HEK293 (cell line): ENCODE results near the gene INPP4B.

Experiments used
- CTCF ChIP-seq: fragments of 450-650 bp; formaldehyde crosslinking; IDR thresholded peaks from 2 replicates; pipeline ENCODE4 v1.5.1; 2016; ENCODE audit warnings: missing biosample characterization, missing genetic modification characterization
- EGR2 ChIP-seq: fragments of 450-650 bp; formaldehyde crosslinking; IDR thresholded peaks from 2 replicates; pipeline ENCODE4 v1.5.1; 2016; ENCODE audit warnings: low read depth, missing biosample characterization, missing genetic modification characterization
- KLF10 ChIP-seq: fragments of 450-650 bp; IDR thresholded peaks from 2 replicates; pipeline ENCODE4 v1.5.1; 2018; ENCODE audit warnings: missing biosample characterization, mild to moderate bottlenecking, missing genetic modification characterization
- KLF16 ChIP-seq: fragments of 450-650 bp; formaldehyde crosslinking; IDR thresholded peaks from 2 replicates; pipeline ENCODE4 v1.5.1; 2017; ENCODE audit warnings: missing biosample characterization, missing genetic modification characterization
- MEIS1 ChIP-seq: sonication (generic); formaldehyde crosslinking; IDR thresholded peaks from 2 replicates; pipeline ENCODE4 v1.8.1; 2022; ENCODE audit warnings: missing genetic modification reagents, mild to moderate bottlenecking, borderline replicate concordance
- MYNN ChIP-seq: fragments of 450-650 bp; formaldehyde crosslinking; IDR thresholded peaks from 2 replicates; pipeline ENCODE4 v1.5.1; 2016; ENCODE audit warnings: missing biosample characterization, missing genetic modification characterization, borderline replicate concordance
- PBX3 ChIP-seq: sonication (generic); formaldehyde crosslinking; IDR thresholded peaks from 2 replicates; pipeline ENCODE4 v1.8.1; 2022; ENCODE audit warnings: mild to moderate bottlenecking, moderate library complexity, missing genetic modification reagents
- SP2 ChIP-seq: fragments of 450-650 bp; formaldehyde crosslinking; IDR thresholded peaks from 2 replicates; pipeline ENCODE4 v1.5.1; 2016; ENCODE audit warnings: missing biosample characterization, missing genetic modification characterization
- YY1 ChIP-seq: fragments of 450-650 bp; formaldehyde crosslinking; IDR thresholded peaks from 2 replicates; pipeline ENCODE4 v1.5.1; 2018; ENCODE audit warnings: missing biosample characterization, missing genetic modification characterization
- ZNF274 ChIP-seq, 2 experiments: fragments of 200-500 bp in 1 of 2; fragments of 450-650 bp in 1 of 2; sonication (Bioruptor generic) in 1 of 2; formaldehyde crosslinking in 1 of 2; IDR thresholded peaks; 2 replicates each; pipeline versions ENCODE4 v1.5.1 to v1.6.1; 2014 to 2016; ENCODE audit warnings: borderline replicate concordance in 1 of 2, inconsistent platforms in 1 of 2, low read length in 1 of 2, missing biosample characterization in 1 of 2, missing genetic modification characterization in 1 of 2
- ZNF488 ChIP-seq: fragments of 450-650 bp; formaldehyde crosslinking; IDR thresholded peaks from 2 replicates; pipeline ENCODE4 v1.5.1; 2016; ENCODE audit warnings: missing biosample characterization, missing genetic modification characterization
- ZSCAN18 ChIP-seq: fragments of 450-650 bp; formaldehyde crosslinking; IDR thresholded peaks from 2 replicates; pipeline ENCODE4 v1.5.1; 2016; ENCODE audit warnings: missing biosample characterization, missing genetic modification characterization
- ZSCAN5A ChIP-seq: fragments of 450-650 bp; formaldehyde crosslinking; IDR thresholded peaks from 2 replicates; pipeline ENCODE4 v1.5.1; 2016; ENCODE audit warnings: missing biosample characterization, missing genetic modification characterization

- no peak for TF ChIP-seq EGR2 (tag by site-specific recombination)
- no peak for TF ChIP-seq ZNF274 (IDR thresholded peaks at IDR 0.05; ENCODE audit: low read length)
- TF ChIP-seq ZNF274 (tag by site-specific recombination; IDR thresholded peaks at IDR 0.05; ENCODE audit: borderline replicate concordance), result no peak
- TF ChIP-seq CTCF, result no peak
- TF ChIP-seq ZSCAN5A (tag by site-specific recombination), result no peak
- no peak for TF ChIP-seq SP2 (tag by site-specific recombination)
- TF ChIP-seq ZNF488 (tag by site-specific recombination), result no peak
- no peak for TF ChIP-seq ZSCAN18
- TF ChIP-seq YY1, result no peak
- no peak for TF ChIP-seq KLF10 (tag by site-specific recombination)
- no peak for TF ChIP-seq PBX3
- TF ChIP-seq MYNN (tag by site-specific recombination), result no peak
- no peak for TF ChIP-seq KLF16 (tag by site-specific recombination)
- no peak for TF ChIP-seq MEIS1
Observed at GRCh38 chr4:142021761-142022160, 824.3 kb downstream of the INPP4B start.
